Brain microvascular endothelial cell (primary cell): ENCODE results near the gene ABCA7.
"Not testable (repeated sequence)": the region's sequence is repeated elsewhere in the genome, so short reads cannot be mapped to it uniquely, and the experiment has no call there.

Experiments used
- DNase-seq: peaks from one replicate; pipeline ENCODE4 v3.0.0-alpha.2; 2020
- H3K27ac ChIP-seq: fragments of 250-450 bp; sonication (Bioruptor Pico); 2 replicates; pipeline ENCODE4 v1.5.1; 2020; ENCODE audit warnings: mild to moderate bottlenecking, moderate library complexity
- H3K27me3 ChIP-seq: fragments of 250-450 bp; sonication (Bioruptor Pico); replicated peaks from 2 replicates; pipeline ENCODE4 v1.5.1; 2020; ENCODE audit warnings: mild to moderate bottlenecking
- H3K36me3 ChIP-seq: fragments of 250-450 bp; sonication (Bioruptor Pico); replicated peaks from 2 replicates; pipeline ENCODE4 v1.5.1; 2020; ENCODE audit warnings: mild to moderate bottlenecking
- H3K4me3 ChIP-seq: 2 replicates; pipeline ENCODE4 v1.5.1; 2011; ENCODE audit warnings: low read depth, mild to moderate bottlenecking, control low read depth, low read length, moderate library complexity
- in situ Hi-C: cut with HindIII; loops from 2 replicates; pipeline ENCODE4 v1.10.0; 2017; ENCODE audit warnings: low sequenced_read_pairs, low pct_ligation_motif_present
- TF ChIP-seq, protein P1 (sequence below): IDR thresholded peaks from 2 replicates; pipeline ENCODE4 v1.5.1; 2011; ENCODE audit warnings: low read depth, mild to moderate bottlenecking, moderate library complexity, low read length, control low read depth, inconsistent platforms; ENCODE audit errors: missing control alignments

The ABCA7 gene

GRCh38 chr19:1018393-1018792, 21.5 kb upstream of the ABCA7 start:
- no peak overlapping the region for H3K27ac ChIP-seq
- peaks cover 2% of the 10 kb centered on the region for H3K36me3 ChIP-seq
- no peak for DNase-seq
- no peak overlapping the region for H3K4me3 ChIP-seq
- TF ChIP-seq, protein P1, sequence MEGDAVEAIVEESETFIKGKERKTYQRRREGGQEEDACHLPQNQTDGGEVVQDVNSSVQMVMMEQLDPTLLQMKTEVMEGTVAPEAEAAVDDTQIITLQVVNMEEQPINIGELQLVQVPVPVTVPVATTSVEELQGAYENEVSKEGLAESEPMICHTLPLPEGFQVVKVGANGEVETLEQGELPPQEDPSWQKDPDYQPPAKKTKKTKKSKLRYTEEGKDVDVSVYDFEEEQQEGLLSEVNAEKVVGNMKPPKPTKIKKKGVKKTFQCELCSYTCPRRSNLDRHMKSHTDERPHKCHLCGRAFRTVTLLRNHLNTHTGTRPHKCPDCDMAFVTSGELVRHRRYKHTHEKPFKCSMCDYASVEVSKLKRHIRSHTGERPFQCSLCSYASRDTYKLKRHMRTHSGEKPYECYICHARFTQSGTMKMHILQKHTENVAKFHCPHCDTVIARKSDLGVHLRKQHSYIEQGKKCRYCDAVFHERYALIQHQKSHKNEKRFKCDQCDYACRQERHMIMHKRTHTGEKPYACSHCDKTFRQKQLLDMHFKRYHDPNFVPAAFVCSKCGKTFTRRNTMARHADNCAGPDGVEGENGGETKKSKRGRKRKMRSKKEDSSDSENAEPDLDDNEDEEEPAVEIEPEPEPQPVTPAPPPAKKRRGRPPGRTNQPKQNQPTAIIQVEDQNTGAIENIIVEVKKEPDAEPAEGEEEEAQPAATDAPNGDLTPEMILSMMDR, result no peak
- in situ Hi-C loops, result no loop called here
- no peaks in the 10 kb centered on the region for H3K27me3 ChIP-seq

- Histone ChIP-seq H3K27me3 (no peaks in the 10 kb centered on the region), H3K4me3 (peak overlapping the region; percentile 92), H3K27ac (no peak overlapping the region), H3K36me3 (no peaks in the 10 kb centered on the region)
- no peak for DNase-seq
- TF ChIP-seq, protein P1, result no peak
- in situ Hi-C loops, result no loop called here
Observed at GRCh38 chr19:1018932-1019615, 20.8 kb upstream of the ABCA7 start.

DNA sequence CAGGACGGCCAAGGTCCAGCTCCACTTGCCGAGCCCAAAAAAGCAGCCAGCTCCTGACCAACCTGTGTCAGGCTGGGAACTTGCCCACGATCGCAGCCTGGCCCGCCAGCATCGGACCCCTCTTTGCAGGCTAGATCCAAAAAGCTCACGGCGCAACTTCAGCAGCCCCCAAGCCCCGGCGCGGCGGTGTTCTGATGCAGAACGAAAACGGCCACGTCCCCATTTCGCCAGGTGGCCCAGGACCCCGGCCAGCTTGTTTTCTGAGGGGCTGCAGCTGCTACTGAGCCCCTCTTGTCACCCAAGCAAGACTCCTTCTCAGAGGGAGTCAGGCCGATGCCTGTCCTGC, 20.3 kb upstream of the ABCA7 start:
- in situ Hi-C loops, result no loop called here
- Histone ChIP-seq H3K36me3 (no peaks in the 10 kb centered on the region), H3K27me3 (no peaks in the 10 kb centered on the region), H3K4me3 (peak overlapping the region; percentile 92), H3K27ac (no peak overlapping the region)
- no peak for DNase-seq
- TF ChIP-seq, protein P1, result no peak

DNA sequence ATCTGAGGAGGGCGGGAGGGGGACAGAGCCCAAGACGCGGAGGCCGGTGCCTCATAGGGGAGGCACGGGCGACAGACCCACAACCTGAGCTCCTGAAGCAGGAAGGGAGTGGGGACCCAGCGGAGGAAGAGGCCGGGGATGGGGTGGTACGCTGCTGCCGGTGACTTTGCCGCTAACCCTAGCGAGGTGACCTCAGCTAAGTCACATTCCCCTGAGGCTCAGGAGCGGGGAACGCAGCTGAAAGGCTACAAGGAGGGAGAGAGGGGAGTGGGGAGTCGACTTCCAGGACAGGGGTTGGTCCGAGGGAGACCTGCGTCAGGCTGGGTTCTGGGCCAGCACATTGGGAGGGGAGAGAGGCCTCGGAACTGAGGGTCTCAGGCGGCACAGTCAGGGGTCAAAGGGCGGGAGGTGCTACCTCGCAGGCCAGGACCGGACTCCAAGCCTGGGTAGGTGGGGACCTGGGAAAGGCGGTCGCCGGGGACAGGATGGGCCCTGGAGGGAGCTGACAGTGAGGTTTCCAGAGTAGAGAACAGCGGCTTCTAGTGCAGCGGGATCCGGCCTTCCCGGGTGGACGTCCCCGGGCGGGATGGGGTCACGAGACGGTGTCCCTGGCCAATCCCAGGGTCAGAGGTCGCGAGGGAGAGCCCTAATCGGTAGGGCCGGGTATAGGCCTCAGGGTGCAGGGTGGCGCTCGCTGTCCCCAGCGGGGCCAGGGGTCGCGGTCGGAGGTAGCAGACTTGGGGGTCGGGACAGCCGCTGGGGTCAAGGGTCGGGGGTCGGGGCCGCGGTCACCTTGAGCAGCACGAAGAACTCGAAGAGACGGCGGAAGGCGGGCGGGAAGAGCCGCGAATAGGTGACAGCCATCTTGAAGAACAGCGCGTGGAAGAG, 19.7 kb upstream of the ABCA7 start:
- Histone ChIP-seq H3K36me3 (no peaks in the 10 kb centered on the region), H3K27ac (peak overlapping the region; percentile 96), H3K27me3 (no peaks in the 10 kb centered on the region), H3K4me3 (peak overlapping the region; percentile 92)
- DNase-seq, result no peak
- in situ Hi-C loops, result no loop called here
- TF ChIP-seq, protein P1, result no peak

DNA sequence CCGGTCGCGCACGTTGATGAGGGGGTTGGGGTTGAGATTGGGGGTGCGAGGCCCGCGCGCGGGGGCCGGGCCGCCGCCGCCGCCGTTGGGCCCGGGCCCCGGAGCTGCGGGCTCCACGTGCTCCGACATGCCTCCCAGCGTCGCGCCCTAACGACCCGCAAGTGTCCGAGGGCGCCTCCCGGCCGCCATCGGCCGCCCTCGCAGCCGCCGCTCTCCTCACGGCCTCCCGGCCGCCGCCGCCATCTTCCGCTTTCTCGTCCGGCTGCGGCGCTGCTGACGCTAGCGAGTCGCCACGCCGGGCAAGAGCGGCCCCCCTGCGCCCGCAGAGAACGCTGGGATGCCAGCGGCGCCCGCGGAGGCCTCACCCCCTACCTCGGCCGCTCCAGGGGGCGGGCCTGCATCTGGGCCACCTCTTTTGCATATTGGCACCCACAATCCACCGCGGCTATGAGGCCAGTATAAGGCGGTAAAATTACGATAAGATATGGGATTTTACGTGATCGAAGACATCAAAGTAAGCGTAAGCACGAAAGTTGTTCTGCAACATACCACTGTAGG, 19.0 kb upstream of the ABCA7 start, which contains the start of gene TMEM259:
TMEM259 (minus strand) TSS at position 256 of the 558 bp plus-strand sequence; CDS start at position 129, 127 bp downstream.
- peak within 1 kb of the TSS; percentile 96 for H3K27ac ChIP-seq

GRCh38 chr19:1023883-1024188, 16.1 kb upstream of the ABCA7 start:
- H3K4me3 ChIP-seq, in situ Hi-C loops: not testable (repeated sequence)

More for the DNA sequence above, 19.0 kb upstream of the ABCA7 start, which contains the start of gene TMEM259:
- Histone ChIP-seq H3K27me3 (no peaks in the 10 kb centered on the region), H3K36me3 (no peaks in the 10 kb centered on the region), H3K4me3 (peak within 1 kb of the TSS; percentile 92)
- in situ Hi-C loops, result no loop called here
- DNase-seq, result peak; percentile 94
- TF ChIP-seq, protein P1, result no peak

DNA sequence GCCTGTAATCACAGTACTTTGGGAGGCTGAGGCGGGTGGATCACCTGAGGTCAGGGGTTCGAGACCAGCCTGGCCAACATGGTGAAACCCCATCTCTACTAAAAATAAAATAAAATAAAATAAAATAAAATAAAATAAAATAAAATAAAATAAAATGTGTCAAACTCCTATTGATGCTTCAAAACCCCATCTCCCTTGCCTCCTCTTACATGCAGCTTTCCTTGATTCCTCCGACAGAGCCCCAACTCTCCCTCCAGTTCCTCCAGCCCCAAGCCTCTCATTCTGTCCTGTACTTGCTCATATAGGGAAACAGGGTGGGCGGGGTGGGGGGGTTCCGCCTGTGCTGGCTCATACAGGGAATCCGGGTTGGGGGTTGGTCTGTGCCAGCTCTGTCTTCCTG, 14.8 kb upstream of the ABCA7 start:
- H3K27me3 ChIP-seq, DNase-seq, in situ Hi-C loops, H3K36me3 ChIP-seq, H3K4me3 ChIP-seq, H3K27ac ChIP-seq: not testable (repeated sequence)

More at GRCh38 chr19:1023883-1024188, 16.1 kb upstream of the ABCA7 start:
- DNase-seq, H3K27ac ChIP-seq, H3K27me3 ChIP-seq, H3K36me3 ChIP-seq: not testable (repeated sequence)
